Lower leg skin (tissue), 4 donors: ENCODE measurements around the gene DNAH9. TPM values are rescaled to one million over a fixed set of nuclear protein-coding genes. Genes with fewer than 3 reads are reported as not detected.

Experiments used
- DNase-seq, 2 donors: peaks; one replicate each; pipeline ENCODE4 v3.0.0-alpha.2; 2019; ENCODE audit warnings: low spot score in 2 of 2
- H3K4me3 ChIP-seq: fragments of 200-600 bp; sonication (generic); 2 replicates; pipeline ENCODE4 v1.5.1; 2017; ENCODE audit warnings: mild to moderate bottlenecking, low read depth; ENCODE audit not compliant: poor library complexity, severe bottlenecking
- POLR2A ChIP-seq, 2 donors: fragments of 450-650 bp; IDR thresholded peaks; one replicate each; pipeline ENCODE4 v1.6.1; 2016 to 2017; ENCODE audit warnings: antibody characterized with exemption in 2 of 2, mild to moderate bottlenecking in 1 of 2, moderate library complexity in 1 of 2
- WGBS, 2 donors: methylation state at CpG; one replicate each; pipeline ENCODE4 v1.1.5; 2018; 5-methylcytosine and 5-hydroxymethylcytosine counted together
- intact Hi-C: fragments of 100-400 bp; cut with DNase I; formaldehyde crosslinking; loops from one replicate; pipeline ENCODE4 v1.15.0; 2023; ENCODE audit warnings: low total_unique reads
- total RNA-seq, 4 donors: library from RNA; depleted of rRNA; stranded (reverse); fragments of >200 nt; gene quantifications; one replicate each; pipeline ENCODE4 v1.1.0, GENCODE V29; 2016
- TF ChIP-seq, protein P1 (sequence below), 3 donors: fragments of 450-650 bp; IDR thresholded peaks; one replicate each; pipeline ENCODE4 v1.5.1; 2016; ENCODE audit warnings: antibody characterized with exemption in 3 of 3, mild to moderate bottlenecking in 3 of 3, moderate library complexity in 2 of 3

DNAH9 gene
- total RNA-seq, 4 donors from 2014 or later: 1.9 to 2.6 (median 2.3) TPM

- intact Hi-C loops: no loop called here
- H3K4me3 ChIP-seq: no peak overlapping the region
- 23 to 24% methylated on average over 2 of the region's 2 CpGs for WGBS, 2 donors
- no peak for DNase-seq
- TF ChIP-seq, protein P1, sequence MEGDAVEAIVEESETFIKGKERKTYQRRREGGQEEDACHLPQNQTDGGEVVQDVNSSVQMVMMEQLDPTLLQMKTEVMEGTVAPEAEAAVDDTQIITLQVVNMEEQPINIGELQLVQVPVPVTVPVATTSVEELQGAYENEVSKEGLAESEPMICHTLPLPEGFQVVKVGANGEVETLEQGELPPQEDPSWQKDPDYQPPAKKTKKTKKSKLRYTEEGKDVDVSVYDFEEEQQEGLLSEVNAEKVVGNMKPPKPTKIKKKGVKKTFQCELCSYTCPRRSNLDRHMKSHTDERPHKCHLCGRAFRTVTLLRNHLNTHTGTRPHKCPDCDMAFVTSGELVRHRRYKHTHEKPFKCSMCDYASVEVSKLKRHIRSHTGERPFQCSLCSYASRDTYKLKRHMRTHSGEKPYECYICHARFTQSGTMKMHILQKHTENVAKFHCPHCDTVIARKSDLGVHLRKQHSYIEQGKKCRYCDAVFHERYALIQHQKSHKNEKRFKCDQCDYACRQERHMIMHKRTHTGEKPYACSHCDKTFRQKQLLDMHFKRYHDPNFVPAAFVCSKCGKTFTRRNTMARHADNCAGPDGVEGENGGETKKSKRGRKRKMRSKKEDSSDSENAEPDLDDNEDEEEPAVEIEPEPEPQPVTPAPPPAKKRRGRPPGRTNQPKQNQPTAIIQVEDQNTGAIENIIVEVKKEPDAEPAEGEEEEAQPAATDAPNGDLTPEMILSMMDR (IDR thresholded peaks at IDR 0.05): no peak
- TF ChIP-seq POLR2A (IDR thresholded peaks at IDR 0.05): no peak
Measured at GRCh38 chr17:11840831-11841230, 242.6 kb downstream of the DNAH9 start.

GRCh38 chr17:11848330-11848729 lies 250.1 kb downstream of the DNAH9 start:
- TF ChIP-seq, protein P1 (IDR thresholded peaks at IDR 0.05): no peak
- no peak for TF ChIP-seq POLR2A (IDR thresholded peaks at IDR 0.05)
- WGBS, 2 donors: 48 to 81% methylated on average over 2 of the region's 2 CpGs
- H3K4me3 ChIP-seq: no peak overlapping the region
- no peak for DNase-seq
- intact Hi-C loops: no loop called here

- no peak for DNase-seq
- WGBS, 2 donors: 70 to 72% methylated on average over 4 of the region's 4 CpGs
- H3K4me3 ChIP-seq: no peak overlapping the region
- intact Hi-C loops: no loop called here
- TF ChIP-seq POLR2A (IDR thresholded peaks at IDR 0.05): no peak
- TF ChIP-seq, protein P1 (IDR thresholded peaks at IDR 0.05): no peak
Measured at GRCh38 chr17:11852231-11852630, 254.0 kb downstream of the DNAH9 start.

DNA sequence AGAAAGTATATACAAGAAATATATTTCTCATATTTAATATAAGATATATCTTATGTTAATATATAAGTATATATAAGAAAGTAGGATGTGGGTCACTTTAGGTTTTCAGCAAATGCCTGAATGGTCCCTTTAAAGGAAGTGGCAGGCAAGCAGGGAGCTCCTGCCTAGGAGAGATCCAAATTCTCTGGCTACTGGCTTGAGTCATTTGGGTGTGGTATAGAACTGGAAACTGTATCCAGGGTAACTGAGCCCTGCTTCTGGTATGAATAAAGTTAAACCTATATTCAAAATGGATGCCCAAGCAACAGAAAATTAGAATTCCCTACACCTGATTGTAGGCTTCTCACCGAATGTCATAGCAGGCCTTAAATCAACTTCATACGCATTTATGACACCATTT lies 254.6 kb downstream of the DNAH9 start:
- WGBS, 2 donors: 47 to 48% methylated on average over 2 of the region's 2 CpGs

DNA sequence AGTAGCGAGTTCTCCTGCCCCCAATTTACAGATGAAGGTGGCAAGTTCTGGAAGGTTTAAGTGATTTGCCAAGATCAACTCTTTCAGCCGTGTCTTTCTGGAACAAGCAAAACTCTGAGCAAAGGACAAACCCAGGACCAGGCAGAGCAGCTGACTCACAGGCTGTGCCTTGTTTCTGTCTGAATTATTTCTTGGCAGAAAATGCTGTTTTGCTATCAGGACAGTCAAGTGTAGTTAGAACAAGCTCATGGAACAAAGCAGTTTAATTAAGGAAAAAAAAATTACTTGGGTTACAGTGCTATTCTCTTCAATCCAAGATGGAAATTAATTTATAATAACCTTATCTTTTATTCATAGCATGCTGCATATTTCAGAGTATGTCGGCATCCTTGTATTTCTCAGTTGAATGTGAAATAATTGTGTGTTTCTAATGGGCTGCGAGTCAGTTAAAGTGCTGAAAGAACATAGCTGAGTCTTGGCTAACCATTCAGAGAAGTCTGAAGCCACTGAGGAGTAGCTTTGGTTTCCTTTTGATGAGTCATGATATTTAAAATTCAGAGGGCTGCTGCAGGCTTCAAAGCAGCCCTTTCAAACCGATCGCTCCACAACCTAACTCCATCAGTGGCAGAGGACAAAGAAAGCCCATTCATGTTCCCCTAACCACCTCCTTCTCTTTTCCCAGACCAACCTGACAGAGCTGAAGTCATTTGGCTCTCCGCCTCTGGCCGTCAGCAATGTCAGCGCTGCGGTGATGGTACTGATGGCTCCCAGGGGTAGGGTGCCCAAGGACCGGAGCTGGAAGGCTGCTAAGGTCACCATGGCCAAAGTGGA lies 255.3 kb downstream of the DNAH9 start:
- intact Hi-C loops: no loop called here
- 33 to 38% methylated on average over 11 of the region's 11 CpGs for WGBS, 2 donors
- DNase-seq: peak in 1 of 2 donors; percentile 20
- TF ChIP-seq, protein P1 (IDR thresholded peaks at IDR 0.05): no peak
- TF ChIP-seq POLR2A (IDR thresholded peaks at IDR 0.05): no peak
- no peak overlapping the region for H3K4me3 ChIP-seq

More for the DNA sequence above, 254.6 kb downstream of the DNAH9 start:
- no peak overlapping the region for H3K4me3 ChIP-seq
- intact Hi-C loops: no loop called here
- TF ChIP-seq POLR2A (IDR thresholded peaks at IDR 0.05): no peak
- TF ChIP-seq, protein P1 (IDR thresholded peaks at IDR 0.05): no peak
- DNase-seq: peak in 1 of 2 donors; percentile 22
